HepG2 (cell line): Measurements from ENCODE around the gene TAMALIN. TPM values are rescaled to one million over a fixed set of nuclear protein-coding genes. Genes with fewer than 3 reads are reported as not detected.
A peak's percentile ranks its signal among the peaks of the same experiment; 100 is the strongest.

ENCODE experiments used
- ARNTL ChIP-seq: sonication (generic); formaldehyde crosslinking; IDR thresholded peaks from 2 replicates; pipeline ENCODE4 v1.4.0; 2020; ENCODE audit warnings: mild to moderate bottlenecking, missing genetic modification reagents
- ATAD3A ChIP-seq: sonication (generic); formaldehyde crosslinking; IDR thresholded peaks from 2 replicates; pipeline ENCODE4 v1.4.0; 2020; ENCODE audit warnings: missing genetic modification reagents
- DMAP1 ChIP-seq: IDR thresholded peaks from 2 replicates; pipeline ENCODE4 v1.6.1; 2016
- JARID2 ChIP-seq: sonication (generic); formaldehyde crosslinking; IDR thresholded peaks from 2 replicates; pipeline ENCODE4 v1.8.1; 2023; ENCODE audit warnings: missing genetic modification reagents, inconsistent platforms; ENCODE audit not compliant: insufficient replicate concordance
- KLF15 ChIP-seq: sonication (generic); formaldehyde crosslinking; IDR thresholded peaks from 2 replicates; pipeline ENCODE4 v1.8.1; 2023; ENCODE audit warnings: borderline replicate concordance, mild to moderate bottlenecking, inconsistent platforms, missing genetic modification reagents, mixed read lengths
- MATR3 ChIP-seq: sonication (generic); formaldehyde crosslinking; IDR thresholded peaks from 2 replicates; pipeline ENCODE4 v1.4.0; 2020; ENCODE audit warnings: missing genetic modification reagents
- PATZ1 ChIP-seq: sonication (generic); formaldehyde crosslinking; IDR thresholded peaks from 2 replicates; pipeline ENCODE4 v1.4.0; 2020; ENCODE audit warnings: missing genetic modification reagents
- PBX2 ChIP-seq: IDR thresholded peaks from 2 replicates; pipeline ENCODE4 v1.6.1; 2016; ENCODE audit warnings: control low read depth
- PLRG1 ChIP-seq: fragments of 450-650 bp; conservative IDR thresholded peaks from 2 replicates; pipeline ENCODE4 v1.6.1; 2016
- SAP130 ChIP-seq: IDR thresholded peaks from 2 replicates; pipeline ENCODE4 v1.6.1; 2016; ENCODE audit warnings: low read depth
- ZBTB49 ChIP-seq: sonication (generic); formaldehyde crosslinking; IDR thresholded peaks from 2 replicates; pipeline ENCODE4 v1.4.0; 2020; ENCODE audit warnings: missing genetic modification reagents, borderline replicate concordance
- ZNF260 ChIP-seq: sonication (generic); formaldehyde crosslinking; IDR thresholded peaks from 2 replicates; pipeline ENCODE4 v1.4.0; 2020; ENCODE audit warnings: missing genetic modification reagents, low read depth, mild to moderate bottlenecking, borderline replicate concordance
- ZNF639 ChIP-seq: conservative IDR thresholded peaks from 2 replicates; pipeline ENCODE4 v1.6.1; 2018; ENCODE audit warnings: missing genetic modification reagents
- ZNF720 ChIP-seq: sonication (generic); formaldehyde crosslinking; IDR thresholded peaks from 2 replicates; pipeline ENCODE4 v1.4.0; 2020; ENCODE audit warnings: missing genetic modification reagents
- ZNF746 ChIP-seq: sonication (generic); formaldehyde crosslinking; IDR thresholded peaks from 2 replicates; pipeline ENCODE4 v1.8.0; 2022; ENCODE audit warnings: mild to moderate bottlenecking, missing genetic modification reagents
- ZNF816 ChIP-seq: sonication (generic); formaldehyde crosslinking; IDR thresholded peaks from 2 replicates; pipeline ENCODE4 v1.8.0; 2022; ENCODE audit warnings: missing genetic modification reagents, mild to moderate bottlenecking, borderline replicate concordance
- polyA plus RNA-seq, 8 experiments: library from polyadenylated mRNA; depleted of rRNA in 3 of 8; stranded (reverse) in 7 of 8; unstranded in 1 of 8; fragments of >200 nt; fragmentation: Illumina TruSeq in 4 of 8; extraction: Trizol in 4 of 8; gene quantifications; 2 replicates each; pipeline versions ENCODE4 v1.2.1 to v1.2.3, GENCODE V29; 2011 to 2016; ENCODE audit warnings: low read depth in 4 of 8, missing spikeins in 1 of 8, mixed read lengths in 1 of 8; ENCODE audit not compliant: insufficient read depth in 1 of 8
- total RNA-seq, 5 experiments: library from RNA; depleted of rRNA; stranded (reverse); fragments of >200 nt; fragmentation: Illumina TruSeq; extraction: Trizol; gene quantifications; 2 replicates each; pipeline ENCODE4 v1.2.3, GENCODE V29; 2016; ENCODE audit warnings: low read depth in 1 of 5

Gene TAMALIN
- total and polyA plus RNA-seq, 2 of the 13 experiments (the other 11 are each of a cell fraction or from before 2014, with no cell fraction given): 2.9 to 10.9 TPM

- TF ChIP-seq ZNF720 (CRISPR knock-in tag) (no peak), ZBTB49 (CRISPR knock-in tag) (no peak), PBX2 (CRISPR knock-in tag) (no peak), PATZ1 (CRISPR knock-in tag) (no peak), ZNF260 (CRISPR knock-in tag) (no peak), ATAD3A (CRISPR knock-in tag) (no peak), MATR3 (CRISPR knock-in tag) (no peak), JARID2 (CRISPR knock-in tag) (no peak), ZNF816 (CRISPR knock-in tag) (no peak), ZNF639 (no peak), ARNTL (0 out of 2 replicates have a peak, but pooled peaks have one; percentile 25), KLF15 (CRISPR knock-in tag) (no peak), ZNF746 (CRISPR knock-in tag) (peak; percentile 40; the same call in 1 of the 2 replicates), SAP130 (CRISPR knock-in tag) (peak; percentile 52; the same call in 1 of the 2 replicates), DMAP1 (CRISPR knock-in tag) (peak; percentile 17; the same call in 1 of the 2 replicates), PLRG1 (no peak)
- TF ChIP-seq, all 625 proteins: peak for 34
These were observed 18.1 kb downstream of the TAMALIN start (continued) for GRCh38 chr12:52024845-52025230.
